ENCODE results near the gene SLC22A15.

DNA sequence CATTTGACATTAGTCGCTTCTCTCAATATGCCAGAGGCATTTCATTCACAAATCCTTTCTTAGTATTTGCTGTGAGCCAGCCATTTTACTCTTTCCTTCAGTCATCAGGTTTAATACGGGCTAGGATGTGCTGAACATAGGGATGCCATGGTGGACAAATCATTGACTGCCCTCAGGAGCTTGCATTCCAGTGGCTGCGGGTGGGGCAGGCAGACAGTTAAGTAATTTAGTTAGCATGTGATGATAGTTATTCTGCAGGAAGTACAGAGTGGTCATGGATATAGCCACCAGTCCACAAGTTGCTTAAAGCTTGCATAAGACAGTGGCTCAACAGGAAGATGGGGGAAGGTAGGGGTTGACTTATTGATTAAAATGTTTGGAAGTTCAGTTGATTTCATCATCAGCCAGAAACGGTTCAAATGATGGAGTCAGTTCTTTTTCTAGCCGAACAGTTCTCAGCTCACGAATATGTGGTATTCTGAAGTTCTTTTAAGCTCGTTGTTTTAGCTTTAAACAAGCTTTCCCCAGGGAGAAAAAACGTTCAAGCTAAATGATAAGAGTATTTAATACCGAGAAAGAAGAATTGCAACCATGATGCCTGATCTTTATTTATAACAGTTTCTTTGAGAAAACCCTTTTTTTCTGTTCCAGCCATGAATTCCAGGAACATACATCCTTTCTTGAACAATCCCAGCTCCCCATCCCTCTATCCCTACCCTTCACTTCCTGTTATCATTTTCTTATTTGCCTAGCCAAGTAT is 1.4 kb downstream of the SLC22A15 start:
- TF ChIP-seq CTCF (IDR thresholded peaks at IDR 0.05) (no peak), POLR2A (IDR thresholded peaks at IDR 0.05) (no peak)

Measured in Peyer's patch (tissue), 4 donors.